Uterus (tissue), 4 donors: Measurements from ENCODE around the gene CDC42BPG. TPM values are rescaled to one million over a fixed set of nuclear protein-coding genes. Genes with fewer than 3 reads are reported as not detected.

Experiments used
- DNase-seq, 2 donors: peaks; one replicate each; pipeline ENCODE4 v3.0.0-alpha.2; 2019 to 2020
- H3K27ac ChIP-seq, 2 donors: fragments of 200-600 bp; sonication (generic); 1 replicate in 1 of 2; 2 replicates in 1 of 2; pipeline ENCODE4 v1.5.1; 2016 to 2018
- H3K27me3 ChIP-seq, 2 donors: fragments of 200-600 bp; sonication (generic); one replicate each; pipeline ENCODE4 v1.5.1; 2018 to 2019; ENCODE audit warnings: control low read depth in 1 of 2
- H3K36me3 ChIP-seq, 2 donors: fragments of 200-600 bp; sonication (generic); one replicate each; pipeline ENCODE4 v1.5.1; 2019; ENCODE audit warnings: control low read depth in 1 of 2
- H3K4me1 ChIP-seq, 2 donors: fragments of 200-600 bp; sonication (generic); one replicate each; pipeline ENCODE4 v1.5.1; 2018 to 2019; ENCODE audit warnings: control low read depth in 1 of 2
- H3K4me3 ChIP-seq, 2 donors: fragments of 200-600 bp; sonication (generic); 1 replicate in 1 of 2; 2 replicates in 1 of 2; pipeline ENCODE4 v1.5.1; 2018 to 2019; ENCODE audit warnings: mild to moderate bottlenecking in 1 of 2
- H3K9me3 ChIP-seq, 2 donors: fragments of 200-600 bp; sonication (generic); one replicate each; pipeline ENCODE4 v1.5.1; 2019; ENCODE audit warnings: control low read depth in 1 of 2
- CTCF ChIP-seq, 4 experiments: fragments of 200-600 bp in 2 of 4; fragments of 450-650 bp in 2 of 4; sonication (generic) in 2 of 4; IDR thresholded peaks; one replicate each; pipeline ENCODE4 v1.5.1; 2016 to 2019; ENCODE audit warnings: antibody characterized with exemption in 4 of 4, mild to moderate bottlenecking in 2 of 4, moderate library complexity in 1 of 4
- POLR2A ChIP-seq, 2 donors: fragments of 450-650 bp; IDR thresholded peaks; one replicate each; pipeline ENCODE4 v1.6.1; 2016; ENCODE audit warnings: antibody characterized with exemption in 2 of 2, mild to moderate bottlenecking in 1 of 2, moderate library complexity in 1 of 2
- intact Hi-C: fragments of 100-400 bp; cut with DNase I; formaldehyde crosslinking; loops from one replicate; pipeline ENCODE4 v1.15.1; 2023; ENCODE audit warnings: low total_unique reads
- total RNA-seq, 4 donors: library from RNA; depleted of rRNA in 3 of 4; stranded (reverse); fragments of >200 nt in 3 of 4; gene quantifications; one replicate each; pipeline versions ENCODE4 v1.1.0 to v1.2.4, GENCODE V29; 2014 to 2023
- donor health status: DM: yes; HTN: yes; CAD: no.

CDC42BPG gene
- total RNA-seq, 4 donors from 2014 or later = under 0.01 to 2.7 (median 0.30) TPM

GRCh38 chr11:64801158-64801464 is 43.3 kb downstream of the CDC42BPG start:
- peak overlapping the region in 1 of 2 donors; percentile 92 for H3K27ac ChIP-seq
- H3K4me1 ChIP-seq = peaks cover 6 to 8% of the 10 kb centered on the region in 2 donors
- no peak overlapping the region for H3K4me3 ChIP-seq
- no peaks in the 10 kb centered on the region for H3K36me3 ChIP-seq
- H3K9me3 ChIP-seq = no peaks in the 10 kb centered on the region
- intact Hi-C loops = no loop called here
- no peak for DNase-seq
- no peaks in the 10 kb centered on the region for H3K27me3 ChIP-seq
- TF ChIP-seq CTCF (IDR thresholded peaks at IDR 0.05) = no peak
- no peak for TF ChIP-seq POLR2A (IDR thresholded peaks at IDR 0.05)

- H3K4me3 ChIP-seq = no peak overlapping the region
- no peaks in the 10 kb centered on the region for H3K27me3 ChIP-seq
- no peaks in the 10 kb centered on the region for H3K9me3 ChIP-seq
- no peak for DNase-seq
- H3K27ac ChIP-seq = no peak overlapping the region
- H3K4me1 ChIP-seq = peaks cover 6 to 8% of the 10 kb centered on the region in 2 donors
- intact Hi-C loops = no loop called here
- H3K36me3 ChIP-seq = no peaks in the 10 kb centered on the region
- TF ChIP-seq POLR2A (IDR thresholded peaks at IDR 0.05) (no peak), CTCF (IDR thresholded peaks at IDR 0.05) (no peak)
Observed at GRCh38 chr11:64800303-64801157, 43.9 kb downstream of the CDC42BPG start.

GRCh38 chr11:64799623-64800302 is 44.7 kb downstream of the CDC42BPG start:
- Histone ChIP-seq H3K4me1 (peaks cover 6 to 8% of the 10 kb centered on the region in 2 donors), H3K27me3 (no peaks in the 10 kb centered on the region), H3K36me3 (no peaks in the 10 kb centered on the region), H3K9me3 (no peaks in the 10 kb centered on the region), H3K27ac (no peak overlapping the region), H3K4me3 (no peak overlapping the region)
- intact Hi-C loops = no loop called here
- no peak for TF ChIP-seq CTCF (IDR thresholded peaks at IDR 0.05)
- TF ChIP-seq POLR2A (IDR thresholded peaks at IDR 0.05) = no peak
- no peak for DNase-seq

- Histone ChIP-seq H3K27ac (no peak overlapping the region), H3K9me3 (no peaks in the 10 kb centered on the region), H3K4me3 (no peak overlapping the region), H3K36me3 (no peaks in the 10 kb centered on the region), H3K4me1 (peaks cover 5% of the 10 kb centered on the region in 2 donors), H3K27me3 (no peaks in the 10 kb centered on the region)
- intact Hi-C loops = no loop called here
- TF ChIP-seq CTCF (IDR thresholded peaks at IDR 0.05) = no peak
- no peak for TF ChIP-seq POLR2A (IDR thresholded peaks at IDR 0.05)
- DNase-seq = no peak
Observed at GRCh38 chr11:64799256-64799622, 45.2 kb downstream of the CDC42BPG start.
